GM10248 (cell line): ENCODE results near the gene MMADHC.

Experiments
- CTCF ChIA-PET: fragments of 300-600 bp; sonication (Branson Sonifier 250); formaldehyde crosslinking; extraction: SDS; loops from one replicate; lab custom pipeline; 2021; ENCODE audit warnings: antibody characterized with exemption; lab: Yijun Ruan, JAX
- POLR2A ChIA-PET: fragments of 350-650 bp; sonication (Branson Sonifier 250); formaldehyde crosslinking; extraction: SDS; loops from one replicate; lab custom pipeline; 2020; ENCODE audit warnings: antibody characterized with exemption; lab: Yijun Ruan, JAX
- DNase-seq: peaks from one replicate; pipeline ENCODE4 v3.0.0; 2012; ENCODE audit errors: extremely low spot score
- CTCF ChIP-seq: IDR thresholded peaks from 2 replicates; pipeline ENCODE4 v1.5.1; 2012; ENCODE audit warnings: mild to moderate bottlenecking, low read depth; ENCODE audit errors: extremely low read depth, missing control alignments, control extremely low read depth

Gene MMADHC

DNA sequence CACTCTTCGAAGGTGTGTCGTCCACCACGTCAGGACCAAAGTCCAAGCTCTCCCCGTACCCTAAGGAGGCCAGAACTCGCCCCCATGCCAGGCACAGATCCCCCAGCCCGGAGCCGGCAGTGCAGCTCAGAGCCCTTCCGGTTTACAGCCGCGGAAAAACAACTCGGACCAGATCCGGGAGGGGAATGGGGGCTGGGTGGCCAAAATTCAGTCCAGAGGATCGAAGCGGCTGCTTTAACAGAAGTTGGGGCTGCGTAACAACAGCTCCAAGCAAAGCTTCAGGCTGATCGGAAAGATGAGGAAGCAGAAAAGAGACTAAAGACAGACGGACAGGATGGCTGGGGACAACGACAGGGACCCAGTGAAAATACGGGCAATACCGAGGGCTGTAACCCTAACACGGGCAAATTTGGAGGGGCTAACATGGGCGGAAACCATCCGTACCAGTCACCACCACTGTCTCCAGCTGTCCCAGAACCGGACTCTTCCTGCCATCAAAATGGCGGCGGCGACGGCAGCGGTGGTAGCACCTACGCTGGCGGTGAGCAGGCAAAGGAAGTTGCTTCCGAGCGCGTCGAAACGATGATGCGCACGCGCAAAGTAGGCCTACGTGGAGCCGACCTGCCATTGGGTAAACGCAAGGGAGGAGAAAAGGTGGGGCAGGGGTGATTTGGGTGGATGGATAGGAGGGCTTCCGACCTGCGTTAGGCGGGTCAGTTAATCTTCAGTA lies at the start of gene MMADHC:
TSS of gene MMADHC (minus strand) at position 556 of the 730 bp plus-strand sequence. CDS start 678 bp downstream, outside the sequence.
- DNase-seq = peak; percentile 87
- ChIA-PET CTCF (interaction anchor here (0.8 to 3.5 kb wide), 7 partner anchors 10 to 1651 kb away, joined by 3 to 15 read pairs (median 5); no protein-coding TSS in a partner anchor), POLR2A (no interaction called here)
- no peak for TF ChIP-seq CTCF

DNA sequence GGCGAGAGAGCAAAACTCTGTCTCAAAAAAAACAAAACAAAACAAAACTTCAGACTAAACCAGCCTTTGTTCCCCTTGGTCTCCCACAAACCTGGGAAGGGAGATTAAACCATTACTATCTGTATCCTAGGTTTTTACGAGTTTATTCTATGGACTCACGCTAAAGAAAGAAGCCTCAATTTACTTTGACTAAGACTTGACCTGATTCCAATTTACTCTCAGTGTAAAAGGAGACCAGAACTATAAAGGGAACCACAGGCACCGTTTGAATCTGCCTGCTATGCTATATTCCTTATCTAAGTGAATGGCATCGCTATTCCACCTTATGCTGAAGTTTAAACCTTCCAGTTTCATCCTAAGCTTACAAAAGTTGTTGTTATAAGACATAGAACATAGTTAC lies 46.5 kb upstream of the MMADHC start:
- ChIA-PET CTCF (interaction anchor here (2.1 kb wide), 1 partner anchor 10 kb away, joined by 6 read pairs; no protein-coding TSS in a partner anchor), POLR2A (no interaction called here)
- TF ChIP-seq CTCF = no peak
- DNase-seq = no peak

DNA sequence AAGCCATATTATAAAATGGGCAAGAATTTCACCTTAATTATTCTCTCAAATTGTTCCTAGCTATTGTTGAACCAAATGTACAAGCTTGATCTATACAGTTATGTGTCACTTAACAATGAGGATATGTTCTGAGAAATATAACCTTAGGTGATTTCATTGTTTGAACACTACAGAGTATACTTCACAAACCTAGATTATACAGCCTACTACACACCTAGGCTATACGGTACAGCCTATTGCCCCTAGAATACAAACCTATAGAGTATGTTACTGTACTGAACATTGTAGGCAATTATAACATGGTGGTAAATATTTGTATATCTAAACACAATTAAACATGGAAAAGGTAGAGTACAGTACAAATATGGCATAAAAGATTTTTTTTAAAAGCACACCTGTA lies 42.9 kb upstream of the MMADHC start:
- DNase-seq = no peak
- POLR2A ChIA-PET = no interaction called here
- CTCF ChIA-PET = no interaction called here
- no peak for TF ChIP-seq CTCF

GRCh38 chr2:149629026-149629425 lies 41.5 kb upstream of the MMADHC start:
- TF ChIP-seq CTCF = no peak
- POLR2A ChIA-PET = no interaction called here
- CTCF ChIA-PET = interaction anchor here (0.9 to 1.7 kb wide), 3 partner anchors 15 to 38 kb away, joined by 3 to 4 read pairs (median 3); no protein-coding TSS in a partner anchor
- DNase-seq = no peak

GRCh38 chr2:149627111-149627801 lies 39.7 kb upstream of the MMADHC start:
- no peak for TF ChIP-seq CTCF
- POLR2A ChIA-PET = no interaction called here
- no peak for DNase-seq
- CTCF ChIA-PET = interaction anchor here (0.6 to 0.9 kb wide), 3 partner anchors 30 to 103 kb away, joined by 3 read pairs; no protein-coding TSS in a partner anchor

DNA sequence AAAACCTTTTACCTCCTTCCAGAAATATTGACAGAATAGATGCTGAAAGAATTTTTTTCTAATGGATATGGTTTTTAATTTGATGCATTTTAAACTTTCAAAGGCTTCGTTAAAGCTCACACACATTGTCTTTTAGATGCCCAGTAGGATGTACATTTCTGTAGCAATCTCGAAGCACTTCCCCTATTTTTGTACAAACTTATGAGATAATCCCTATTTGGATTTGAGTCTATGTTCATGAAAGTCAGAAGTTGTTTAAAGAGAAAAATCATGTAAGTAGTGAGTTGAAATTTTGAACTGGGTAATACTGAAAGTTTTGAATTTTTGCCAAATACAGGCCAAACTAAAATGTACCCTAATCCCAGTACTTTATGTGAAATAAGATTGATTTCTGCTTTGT lies 38.1 kb upstream of the MMADHC start:
- TF ChIP-seq CTCF = no peak
- CTCF ChIA-PET = no interaction called here
- no peak for DNase-seq
- POLR2A ChIA-PET = no interaction called here
